ENCODE data around the gene GNAI1. TPM values are rescaled to one million over a fixed set of nuclear protein-coding genes. Genes with fewer than 3 reads are reported as not detected.

GNAI1 gene
- total RNA-seq, 1 experiment from 2014 or later, result 19.8 TPM

DNA sequence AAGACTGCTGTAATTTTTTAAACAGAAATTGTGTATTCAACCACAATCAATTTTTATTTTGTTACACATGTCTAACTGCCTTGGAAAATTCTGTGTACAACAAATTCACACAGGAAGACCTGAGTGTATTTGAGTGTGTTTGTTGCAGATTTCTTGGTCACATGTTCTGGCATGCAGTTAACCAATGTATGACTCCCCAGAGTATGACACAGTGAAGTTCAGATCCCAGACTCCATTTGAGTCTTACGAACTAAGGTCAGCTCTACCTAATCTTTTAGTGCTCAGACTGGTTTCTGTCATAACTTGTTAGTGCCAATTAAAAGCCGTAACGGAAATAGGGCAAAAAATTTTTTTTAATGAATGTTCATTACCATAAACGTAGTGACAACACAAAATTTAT lies 5.8 kb downstream of the GNAI1 start:
- ChIA-PET POLR2A (ENCODE audit: low non-redundant PET) (no interaction called here), CTCF (no interaction called here)

DNA sequence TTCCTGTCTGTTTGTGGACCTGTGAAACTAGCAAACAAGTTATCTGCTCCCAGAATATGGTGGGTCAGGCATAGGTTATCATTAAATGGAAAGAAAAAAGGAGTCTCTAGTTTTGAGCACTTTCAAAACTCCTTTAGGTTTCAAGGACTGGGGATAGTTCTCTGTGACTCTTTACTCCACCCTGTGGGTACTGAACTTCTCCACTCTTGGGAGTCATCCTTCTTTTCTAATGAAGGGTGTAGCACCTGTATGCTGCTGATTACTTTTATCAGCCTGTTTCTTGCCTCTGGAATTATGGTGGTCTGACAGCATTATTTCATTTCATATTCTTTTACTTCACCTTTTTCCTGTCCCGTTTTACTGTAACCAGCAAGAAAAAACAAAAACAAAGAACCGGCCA lies 6.7 kb downstream of the GNAI1 start:
- no peak for DNase-seq (ENCODE audit: low spot score)
- no peaks in the 10 kb centered on the region for H3K9me3 ChIP-seq (ENCODE audit: low read depth, low read length, poor library complexity, severe bottlenecking)
- peaks cover 40% of the 10 kb centered on the region for H3K4me1 ChIP-seq (ENCODE audit: insufficient read depth, low read length, poor library complexity, severe bottlenecking)
- TF ChIP-seq, protein P1, sequence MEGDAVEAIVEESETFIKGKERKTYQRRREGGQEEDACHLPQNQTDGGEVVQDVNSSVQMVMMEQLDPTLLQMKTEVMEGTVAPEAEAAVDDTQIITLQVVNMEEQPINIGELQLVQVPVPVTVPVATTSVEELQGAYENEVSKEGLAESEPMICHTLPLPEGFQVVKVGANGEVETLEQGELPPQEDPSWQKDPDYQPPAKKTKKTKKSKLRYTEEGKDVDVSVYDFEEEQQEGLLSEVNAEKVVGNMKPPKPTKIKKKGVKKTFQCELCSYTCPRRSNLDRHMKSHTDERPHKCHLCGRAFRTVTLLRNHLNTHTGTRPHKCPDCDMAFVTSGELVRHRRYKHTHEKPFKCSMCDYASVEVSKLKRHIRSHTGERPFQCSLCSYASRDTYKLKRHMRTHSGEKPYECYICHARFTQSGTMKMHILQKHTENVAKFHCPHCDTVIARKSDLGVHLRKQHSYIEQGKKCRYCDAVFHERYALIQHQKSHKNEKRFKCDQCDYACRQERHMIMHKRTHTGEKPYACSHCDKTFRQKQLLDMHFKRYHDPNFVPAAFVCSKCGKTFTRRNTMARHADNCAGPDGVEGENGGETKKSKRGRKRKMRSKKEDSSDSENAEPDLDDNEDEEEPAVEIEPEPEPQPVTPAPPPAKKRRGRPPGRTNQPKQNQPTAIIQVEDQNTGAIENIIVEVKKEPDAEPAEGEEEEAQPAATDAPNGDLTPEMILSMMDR (conservative IDR thresholded peaks at IDR 0.05; ENCODE audit: low read depth, low read length), result no peak
- TF ChIP-seq EZH2 (IDR thresholded peaks at IDR 0.05; ENCODE audit: borderline replicate concordance, low read depth, low read length, poor library complexity, severe bottlenecking), result no peak
- intact Hi-C loops (cut with micrococcal nuclease; ENCODE audit: unreplicated experiment), result no loop called here
- H3K4me3 ChIP-seq (ENCODE audit: low read depth, low read length, poor library complexity, severe bottlenecking), result no peak overlapping the region
- no TSS peak for BruUV-seq (replicated peaks)
- H3K27ac ChIP-seq (ENCODE audit: low read depth, low read length, poor library complexity, severe bottlenecking), result no peak overlapping the region
- no peaks in the 10 kb centered on the region for H3K27me3 ChIP-seq (replicated peaks; ENCODE audit: insufficient read depth, low read depth, low read length, poor library complexity)
- ChIA-PET POLR2A (ENCODE audit: low non-redundant PET) (no interaction called here), CTCF (no interaction called here)
- H3K36me3 ChIP-seq (ENCODE audit: insufficient read depth, low read length, poor library complexity, severe bottlenecking), result no peaks in the 10 kb centered on the region

More for the DNA sequence above, 5.8 kb downstream of the GNAI1 start:
- Histone ChIP-seq H3K4me3 (ENCODE audit: low read depth, low read length, poor library complexity, severe bottlenecking) (no peak overlapping the region), H3K27me3 (replicated peaks; ENCODE audit: insufficient read depth, low read depth, low read length, poor library complexity) (no peaks in the 10 kb centered on the region), H3K27ac (ENCODE audit: low read depth, low read length, poor library complexity, severe bottlenecking) (no peak overlapping the region), H3K36me3 (ENCODE audit: insufficient read depth, low read length, poor library complexity, severe bottlenecking) (no peaks in the 10 kb centered on the region), H3K9me3 (ENCODE audit: low read depth, low read length, poor library complexity, severe bottlenecking) (no peaks in the 10 kb centered on the region), H3K4me1 (ENCODE audit: insufficient read depth, low read length, poor library complexity, severe bottlenecking) (peaks cover 32% of the 10 kb centered on the region)
- intact Hi-C loops (cut with micrococcal nuclease; ENCODE audit: unreplicated experiment), result no loop called here
- DNase-seq (ENCODE audit: low spot score), result no peak
- BruUV-seq (replicated peaks), result no TSS peak
- TF ChIP-seq, protein P1 (conservative IDR thresholded peaks at IDR 0.05; ENCODE audit: low read depth, low read length), result no peak
- no peak for TF ChIP-seq EZH2 (IDR thresholded peaks at IDR 0.05; ENCODE audit: borderline replicate concordance, low read depth, low read length, poor library complexity, severe bottlenecking)

DNA sequence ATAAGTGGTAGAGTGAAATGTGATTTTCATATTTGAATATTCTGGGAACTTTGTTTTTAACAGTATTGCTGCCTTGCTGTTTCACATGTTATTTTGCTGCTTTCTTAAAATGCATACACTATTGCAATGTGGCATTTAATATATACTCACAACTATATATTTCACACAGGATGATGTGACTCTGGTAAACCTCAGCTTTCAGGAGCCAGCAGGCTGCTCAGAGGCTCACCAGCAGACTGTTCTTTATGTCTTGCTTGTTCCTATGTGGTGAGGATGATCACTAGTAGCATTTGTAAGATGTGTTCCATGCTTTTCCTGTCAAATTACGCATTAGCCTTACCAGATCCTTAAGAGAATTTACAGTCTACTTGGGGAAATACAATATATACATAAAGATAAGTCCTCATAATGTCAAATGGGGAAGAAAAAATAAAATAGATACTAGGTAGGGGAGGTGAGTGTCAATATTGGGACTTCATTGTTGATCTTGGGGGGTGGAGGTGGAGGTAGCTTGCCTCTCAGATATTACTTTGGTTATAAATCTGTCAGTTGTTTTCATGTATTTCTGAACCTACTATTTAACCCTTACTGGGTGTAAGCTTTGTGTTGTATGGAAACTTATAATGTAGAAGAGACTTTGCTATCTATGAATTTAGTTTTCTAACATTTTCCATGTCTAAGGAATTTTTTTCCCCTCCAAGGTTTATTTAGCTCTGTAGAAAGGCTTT lies 8.4 kb downstream of the GNAI1 start:
- H3K27me3 ChIP-seq (replicated peaks; ENCODE audit: insufficient read depth, low read depth, low read length, poor library complexity), result no peaks in the 10 kb centered on the region
- ChIA-PET CTCF (no interaction called here), POLR2A (ENCODE audit: low non-redundant PET) (no interaction called here)
- no TSS peak for BruUV-seq (replicated peaks)
- intact Hi-C loops (cut with micrococcal nuclease; ENCODE audit: unreplicated experiment), result no loop called here
- no peak for DNase-seq (ENCODE audit: low spot score)
- TF ChIP-seq EZH2 (IDR thresholded peaks at IDR 0.05; ENCODE audit: borderline replicate concordance, low read depth, low read length, poor library complexity, severe bottlenecking), result no peak
- TF ChIP-seq, protein P1 (conservative IDR thresholded peaks at IDR 0.05; ENCODE audit: low read depth, low read length), result no peak
- H3K4me1 ChIP-seq (ENCODE audit: insufficient read depth, low read length, poor library complexity, severe bottlenecking), result peaks cover 45% of the 10 kb centered on the region
- H3K9me3 ChIP-seq (ENCODE audit: low read depth, low read length, poor library complexity, severe bottlenecking), result no peaks in the 10 kb centered on the region
- H3K36me3 ChIP-seq (ENCODE audit: insufficient read depth, low read length, poor library complexity, severe bottlenecking), result no peaks in the 10 kb centered on the region
- H3K27ac ChIP-seq (ENCODE audit: low read depth, low read length, poor library complexity, severe bottlenecking), result no peak overlapping the region
- H3K4me3 ChIP-seq (ENCODE audit: low read depth, low read length, poor library complexity, severe bottlenecking), result no peak overlapping the region

Data from A673 (cell line).